Measurements from ENCODE around the gene AOAH. TPM values are rescaled to one million over a fixed set of nuclear protein-coding genes. Genes with fewer than 3 reads are reported as not detected.

The AOAH gene
- total and polyA plus RNA-seq, 9 of the 15 experiments (the other 6 are each of a cell fraction or from before 2014, with no cell fraction given), result not detected

DNA sequence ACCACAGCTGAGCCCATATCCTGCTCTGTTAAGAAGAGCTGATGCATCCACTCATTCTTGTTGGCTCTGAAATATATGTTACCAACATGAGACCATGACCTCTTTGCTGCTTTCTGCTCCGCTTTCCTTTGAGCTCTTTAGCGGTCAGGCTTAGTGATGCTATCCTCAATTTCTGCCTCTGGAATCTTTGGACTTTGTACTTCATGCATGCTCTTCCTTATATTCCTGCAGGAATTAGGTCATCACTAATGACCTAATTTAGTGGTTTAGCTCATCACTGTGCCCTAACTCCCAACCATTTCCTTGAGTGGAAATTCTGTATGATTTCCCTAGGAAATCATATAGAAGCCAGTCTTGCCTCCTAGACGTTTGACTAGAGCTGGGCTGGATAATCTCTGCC is 119.5 kb downstream of the AOAH start:
- no peaks in the 10 kb centered on the region for H3K9me3 ChIP-seq (replicated peaks; ENCODE audit: control insufficient read depth, insufficient read depth, low read depth, low read length)
- ChIA-PET POLR2A (interaction anchor here (0.6 to 1.4 kb wide), 4 partner anchors 16 to 333 kb away, joined by 3 to 4 read pairs (median 4); no protein-coding TSS in a partner anchor), CTCF (ENCODE audit: low intra/inter-chr PET ratio) (no interaction called here)
- H3K4me1 ChIP-seq (replicated peaks in 1 of 2; ENCODE audit: control insufficient read depth in 2 of 2, insufficient read depth in 2 of 2, low read length in 2 of 2), result no peaks in the 10 kb centered on the region
- no peak for DNase-seq (ENCODE audit: extremely low read depth in 1 of 4, low spot score in 3 of 4)
- 0% methylated on average over 3 of the region's 3 CpGs for WGBS (ENCODE audit: insufficient coverage, low coverage, missing lambda C conversion rate)
- H3K9me1 ChIP-seq (ENCODE audit: control insufficient read depth, insufficient read depth, low read length), result no peaks in the 10 kb centered on the region
- H3K27me3 ChIP-seq (ENCODE audit: control insufficient read depth in 2 of 2, insufficient read depth in 2 of 2, low read length in 2 of 2), result peaks cover 10 to 52% of the 10 kb centered on the region in 2 experiments; a peak in 4 of 5 replicates
- BruUV-seq (replicated peaks), result no TSS peak
- TF ChIP-seq HNRNPH1 (optimal IDR thresholded peaks at IDR 0.05; ENCODE audit: low read depth, low read length) (no peak), MAFK (IDR thresholded peaks at IDR 0.05; ENCODE audit: low read length) (no peak), MITF (IDR thresholded peaks at IDR 0.05) (no peak), SMC3 (conservative IDR thresholded peaks at IDR 0.05; ENCODE audit: insufficient read depth, low read depth, low read length) (no peak), ZNF79 (CRISPR knock-in tag; IDR thresholded peaks at IDR 0.05; ENCODE audit: low read depth) (no peak), ZNF197 (CRISPR knock-in tag; IDR thresholded peaks at IDR 0.05; ENCODE audit: low read depth) (no peak), KLF16 (IDR thresholded peaks at IDR 0.05) (no peak), ZNF175 (CRISPR knock-in tag; IDR thresholded peaks at IDR 0.05; ENCODE audit: low read depth) (no peak), CHD4 (IDR thresholded peaks at IDR 0.05; ENCODE audit: insufficient read depth, insufficient replicate concordance, low read depth, low read length, poor library complexity, severe bottlenecking) (no peak), POLR2AphosphoS5 (IDR thresholded peaks at IDR 0.05; ENCODE audit: control insufficient read depth, insufficient read depth, low read depth, low read length) (no peak), SRSF9 (IDR thresholded peaks at IDR 0.05; ENCODE audit: borderline replicate concordance, low read depth, low read length) (no peak), CGGBP1 (CRISPR knock-in tag; IDR thresholded peaks at IDR 0.05) (no peak), SP2 (IDR thresholded peaks at IDR 0.05; ENCODE audit: extremely low read depth, low read depth, low read length, poor library complexity, severe bottlenecking) (no peak), MYNN (IDR thresholded peaks at IDR 0.05) (no peak), MYNN (CRISPR knock-in tag; IDR thresholded peaks at IDR 0.05) (no peak), SMAD4 (CRISPR knock-in tag; conservative IDR thresholded peaks at IDR 0.05) (no peak)
- no peak overlapping the region for H2AFZ ChIP-seq (ENCODE audit: low read depth, low read length)
- H3K79me2 ChIP-seq (ENCODE audit: control insufficient read depth, insufficient read depth, low read length), result no peaks in the 10 kb centered on the region
- no peak overlapping the region for H3K27ac ChIP-seq (ENCODE audit: extremely low read depth, low read depth, low read length)
- H4K20me1 ChIP-seq (replicated peaks; ENCODE audit: control insufficient read depth, insufficient read depth, low read length), result no peaks in the 10 kb centered on the region
- H3K36me3 ChIP-seq (ENCODE audit: control insufficient read depth, insufficient read depth, low read length), result no peaks in the 10 kb centered on the region
- no peak for FAIRE-seq
- ATAC-seq, result no peak
- intact Hi-C loops (cut with micrococcal nuclease), result no loop called here
- no peak overlapping the region for H3K4me3 ChIP-seq
- no peak overlapping the region for H3K4me2 ChIP-seq (ENCODE audit: insufficient read depth, low read length)
- in situ Hi-C loops (cut with MboI), result no loop called here
- no peak overlapping the region for H3K9ac ChIP-seq (ENCODE audit: insufficient read depth in 1 of 2, low read depth in 2 of 2, low read length in 2 of 2)
